ENCODE data around the gene REELD1.

GRCh38 chr4:146255874-146256273 is 41.5 kb downstream of the REELD1 start:
- no peak for TF ChIP-seq TARDBP (IDR thresholded peaks at IDR 0.05; ENCODE audit: borderline replicate concordance)
- TF ChIP-seq, protein P1, sequence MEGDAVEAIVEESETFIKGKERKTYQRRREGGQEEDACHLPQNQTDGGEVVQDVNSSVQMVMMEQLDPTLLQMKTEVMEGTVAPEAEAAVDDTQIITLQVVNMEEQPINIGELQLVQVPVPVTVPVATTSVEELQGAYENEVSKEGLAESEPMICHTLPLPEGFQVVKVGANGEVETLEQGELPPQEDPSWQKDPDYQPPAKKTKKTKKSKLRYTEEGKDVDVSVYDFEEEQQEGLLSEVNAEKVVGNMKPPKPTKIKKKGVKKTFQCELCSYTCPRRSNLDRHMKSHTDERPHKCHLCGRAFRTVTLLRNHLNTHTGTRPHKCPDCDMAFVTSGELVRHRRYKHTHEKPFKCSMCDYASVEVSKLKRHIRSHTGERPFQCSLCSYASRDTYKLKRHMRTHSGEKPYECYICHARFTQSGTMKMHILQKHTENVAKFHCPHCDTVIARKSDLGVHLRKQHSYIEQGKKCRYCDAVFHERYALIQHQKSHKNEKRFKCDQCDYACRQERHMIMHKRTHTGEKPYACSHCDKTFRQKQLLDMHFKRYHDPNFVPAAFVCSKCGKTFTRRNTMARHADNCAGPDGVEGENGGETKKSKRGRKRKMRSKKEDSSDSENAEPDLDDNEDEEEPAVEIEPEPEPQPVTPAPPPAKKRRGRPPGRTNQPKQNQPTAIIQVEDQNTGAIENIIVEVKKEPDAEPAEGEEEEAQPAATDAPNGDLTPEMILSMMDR (IDR thresholded peaks at IDR 0.05 in 2 of 3, conservative IDR thresholded peaks at IDR 0.05 in 1 of 3; ENCODE audit: control insufficient read depth in 2 of 3, extremely low read depth in 1 of 3, insufficient read depth in 1 of 3, low read depth in 3 of 3, low read length in 3 of 3): no peak
- TF ChIP-seq ZNF217 (IDR thresholded peaks at IDR 0.05): no peak
- TF ChIP-seq, protein P2, sequence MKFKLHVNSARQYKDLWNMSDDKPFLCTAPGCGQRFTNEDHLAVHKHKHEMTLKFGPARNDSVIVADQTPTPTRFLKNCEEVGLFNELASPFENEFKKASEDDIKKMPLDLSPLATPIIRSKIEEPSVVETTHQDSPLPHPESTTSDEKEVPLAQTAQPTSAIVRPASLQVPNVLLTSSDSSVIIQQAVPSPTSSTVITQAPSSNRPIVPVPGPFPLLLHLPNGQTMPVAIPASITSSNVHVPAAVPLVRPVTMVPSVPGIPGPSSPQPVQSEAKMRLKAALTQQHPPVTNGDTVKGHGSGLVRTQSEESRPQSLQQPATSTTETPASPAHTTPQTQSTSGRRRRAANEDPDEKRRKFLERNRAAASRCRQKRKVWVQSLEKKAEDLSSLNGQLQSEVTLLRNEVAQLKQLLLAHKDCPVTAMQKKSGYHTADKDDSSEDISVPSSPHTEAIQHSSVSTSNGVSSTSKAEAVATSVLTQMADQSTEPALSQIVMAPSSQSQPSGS (IDR thresholded peaks at IDR 0.05; ENCODE audit: low read length): no peak
- TF ChIP-seq CBX3 (IDR thresholded peaks at IDR 0.05; ENCODE audit: borderline replicate concordance, low read depth): no peak
- no peak for TF ChIP-seq MTA3 (IDR thresholded peaks at IDR 0.05; ENCODE audit: borderline replicate concordance, low read length)
- no peak for TF ChIP-seq POLR2A (IDR thresholded peaks at IDR 0.05; ENCODE audit: low read depth, low read length)
- no peak for TF ChIP-seq SREBF2 (IDR thresholded peaks at IDR 0.05; ENCODE audit: low read length)
- TF ChIP-seq USF1 (IDR thresholded peaks at IDR 0.05; ENCODE audit: borderline replicate concordance, extremely low read length, insufficient read depth, low read depth, low read length): no peak
- TF ChIP-seq NR2C2 (IDR thresholded peaks at IDR 0.05; ENCODE audit: borderline replicate concordance, control insufficient read depth, insufficient read length, low read depth): no peak
- TF ChIP-seq, protein P3, sequence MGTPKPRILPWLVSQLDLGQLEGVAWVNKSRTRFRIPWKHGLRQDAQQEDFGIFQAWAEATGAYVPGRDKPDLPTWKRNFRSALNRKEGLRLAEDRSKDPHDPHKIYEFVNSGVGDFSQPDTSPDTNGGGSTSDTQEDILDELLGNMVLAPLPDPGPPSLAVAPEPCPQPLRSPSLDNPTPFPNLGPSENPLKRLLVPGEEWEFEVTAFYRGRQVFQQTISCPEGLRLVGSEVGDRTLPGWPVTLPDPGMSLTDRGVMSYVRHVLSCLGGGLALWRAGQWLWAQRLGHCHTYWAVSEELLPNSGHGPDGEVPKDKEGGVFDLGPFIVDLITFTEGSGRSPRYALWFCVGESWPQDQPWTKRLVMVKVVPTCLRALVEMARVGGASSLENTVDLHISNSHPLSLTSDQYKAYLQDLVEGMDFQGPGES (IDR thresholded peaks at IDR 0.05): no peak
- no peak for TF ChIP-seq LARP7 (IDR thresholded peaks at IDR 0.05)
- TF ChIP-seq HCFC1 (IDR thresholded peaks at IDR 0.05; ENCODE audit: low read length): no peak
- no peak for TF ChIP-seq NFIC (IDR thresholded peaks at IDR 0.05; ENCODE audit: low read depth, low read length)
